ENCODE measurements around the gene STAC. TPM values are rescaled to one million over a fixed set of nuclear protein-coding genes. Genes with fewer than 3 reads are reported as not detected.
"Not testable (repeated sequence)": the region's sequence is repeated elsewhere in the genome, so short reads cannot be mapped to it uniquely, and the experiment has no call there.

STAC gene
- total RNA-seq, 2 experiments from 2014 or later: 0.26 to 0.27 TPM

GRCh38 chr3:36453896-36454295 lies 73.6 kb downstream of the STAC start:
- H3K9me3 Mint-ChIP-seq (ENCODE audit: low read depth); H3K27ac Mint-ChIP-seq; intact Hi-C loops (cut with DNase I, micrococcal nuclease); H3K36me3 Mint-ChIP-seq (ENCODE audit: low read depth); POLR2A ChIA-PET; ATAC-seq; H3K27me3 Mint-ChIP-seq; CTCF ChIA-PET; H3K4me1 Mint-ChIP-seq: not testable (repeated sequence)
- DNase-seq: peak; percentile 17
- peak overlapping the region; percentile 43 for H3K4me3 Mint-ChIP-seq

GRCh38 chr3:36455406-36455805 lies 75.1 kb downstream of the STAC start:
- H3K27ac Mint-ChIP-seq: no peak overlapping the region
- H3K27me3 Mint-ChIP-seq: no peaks in the 10 kb centered on the region
- no peaks in the 10 kb centered on the region for H3K9me3 Mint-ChIP-seq (ENCODE audit: low read depth)
- no peak overlapping the region for H3K4me3 Mint-ChIP-seq
- ATAC-seq (no peak), DNase-seq (no peak)
- no peaks in the 10 kb centered on the region for H3K4me1 Mint-ChIP-seq
- no peaks in the 10 kb centered on the region for H3K36me3 Mint-ChIP-seq (ENCODE audit: low read depth)
- intact Hi-C loops (cut with DNase I, micrococcal nuclease): no loop called here
- POLR2A ChIA-PET: no interaction called here
- CTCF ChIA-PET: no interaction called here

DNA sequence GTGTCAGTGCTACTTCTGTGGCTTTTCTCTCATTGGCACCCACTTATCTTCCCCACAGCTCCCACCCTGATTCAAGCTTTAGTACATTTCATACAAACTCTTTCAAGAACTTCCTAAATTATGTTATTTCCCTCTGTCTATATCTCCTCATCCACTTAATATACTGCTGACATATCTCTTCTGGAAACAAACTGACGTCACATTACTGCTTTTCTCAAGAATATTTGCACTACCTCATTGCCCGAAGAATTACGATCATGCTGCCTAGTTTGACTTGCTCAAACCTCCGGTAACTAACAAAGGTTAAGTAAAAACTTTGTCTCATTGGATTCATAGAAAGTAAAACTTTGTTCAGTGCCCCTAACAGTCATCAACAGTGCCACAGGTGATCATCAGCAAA lies 76.5 kb downstream of the STAC start:
- Mint-ChIP-seq H3K27me3 (no peaks in the 10 kb centered on the region), H3K9me3 (ENCODE audit: low read depth) (no peaks in the 10 kb centered on the region), H3K36me3 (ENCODE audit: low read depth) (no peaks in the 10 kb centered on the region), H3K4me1 (no peaks in the 10 kb centered on the region), H3K4me3 (no peak overlapping the region), H3K27ac (no peak overlapping the region)
- ATAC-seq: no peak
- ChIA-PET CTCF (no interaction called here), POLR2A (no interaction called here)
- DNase-seq: no peak
- intact Hi-C loops (cut with DNase I, micrococcal nuclease): no loop called here

GRCh38 chr3:36457667-36458066 lies 77.4 kb downstream of the STAC start:
- Mint-ChIP-seq H3K4me1 (no peaks in the 10 kb centered on the region), H3K9me3 (ENCODE audit: low read depth) (no peaks in the 10 kb centered on the region), H3K36me3 (ENCODE audit: low read depth) (no peaks in the 10 kb centered on the region), H3K4me3 (no peak overlapping the region), H3K27ac (no peak overlapping the region), H3K27me3 (no peaks in the 10 kb centered on the region)
- DNase-seq: no peak
- no peak for ATAC-seq
- POLR2A ChIA-PET: no interaction called here
- CTCF ChIA-PET: no interaction called here
- intact Hi-C loops (cut with DNase I, micrococcal nuclease): no loop called here

- Mint-ChIP-seq H3K9me3 (ENCODE audit: low read depth) (no peaks in the 10 kb centered on the region), H3K27ac (no peak overlapping the region), H3K4me3 (no peak overlapping the region), H3K36me3 (ENCODE audit: low read depth) (no peaks in the 10 kb centered on the region), H3K4me1 (no peaks in the 10 kb centered on the region), H3K27me3 (no peaks in the 10 kb centered on the region)
- ChIA-PET CTCF (no interaction called here), POLR2A (no interaction called here)
- intact Hi-C loops (cut with DNase I, micrococcal nuclease): no loop called here
- ATAC-seq: no peak
- no peak for DNase-seq
These were observed 78.9 kb downstream of the STAC start for GRCh38 chr3:36459177-36459576.

DNA sequence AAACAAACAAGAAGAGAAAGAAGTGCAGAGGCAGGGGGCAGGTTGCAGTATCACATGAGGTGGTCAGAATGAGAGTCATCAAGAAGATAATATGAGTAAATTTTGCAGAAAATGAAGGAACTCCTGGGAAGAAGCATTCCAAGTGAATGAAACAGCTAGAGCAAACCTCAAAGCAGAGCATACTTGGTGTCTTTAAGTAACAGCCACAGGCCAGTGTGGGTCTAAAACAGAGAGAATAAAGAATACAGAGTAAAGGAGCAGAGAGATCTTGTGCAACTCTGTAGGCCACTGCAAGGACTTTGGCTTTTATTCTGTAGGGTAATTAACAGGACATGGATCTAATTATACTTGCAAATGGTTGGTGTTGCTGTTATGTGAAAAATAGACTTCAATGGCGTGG lies 81.3 kb downstream of the STAC start:
- no peaks in the 10 kb centered on the region for H3K36me3 Mint-ChIP-seq (ENCODE audit: low read depth)
- H3K9me3 Mint-ChIP-seq (ENCODE audit: low read depth): peaks cover 6% of the 10 kb centered on the region
- no peak overlapping the region for H3K27ac Mint-ChIP-seq
- ATAC-seq (no peak), DNase-seq (no peak)
- no peak overlapping the region for H3K4me3 Mint-ChIP-seq
- intact Hi-C loops (cut with DNase I, micrococcal nuclease): no loop called here
- ChIA-PET POLR2A (no interaction called here), CTCF (no interaction called here)
- H3K4me1 Mint-ChIP-seq: no peaks in the 10 kb centered on the region
- H3K27me3 Mint-ChIP-seq: no peaks in the 10 kb centered on the region

- DNase-seq; POLR2A ChIA-PET; ATAC-seq; CTCF ChIA-PET; H3K9me3 Mint-ChIP-seq (ENCODE audit: low read depth); H3K36me3 Mint-ChIP-seq (ENCODE audit: low read depth); H3K27ac Mint-ChIP-seq; intact Hi-C loops (cut with DNase I, micrococcal nuclease); H3K4me1 Mint-ChIP-seq; H3K4me3 Mint-ChIP-seq; H3K27me3 Mint-ChIP-seq: not testable (repeated sequence)
These were observed 91.7 kb downstream of the STAC start for GRCh38 chr3:36472045-36472444.

DNA sequence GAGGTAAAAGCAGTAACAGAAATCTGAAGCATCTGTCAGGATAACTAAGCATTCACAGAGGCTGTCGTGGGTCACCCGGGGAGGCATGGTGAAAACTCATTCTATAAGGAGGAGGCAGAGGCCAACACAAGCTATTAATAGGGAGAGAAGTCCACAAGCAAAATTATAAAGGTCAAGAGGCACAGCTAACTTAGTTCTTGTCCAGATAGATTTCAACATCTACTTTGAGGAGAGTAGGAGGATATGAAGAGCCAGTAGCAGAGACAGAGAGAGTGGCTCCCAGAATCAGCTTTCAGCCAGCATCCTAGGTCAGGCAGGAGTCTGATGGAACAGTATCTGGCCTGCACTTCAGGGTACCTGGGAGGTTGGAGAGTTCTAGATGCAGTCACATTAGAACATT lies 95.3 kb downstream of the STAC start:
- no peak for DNase-seq
- H3K9me3 Mint-ChIP-seq (ENCODE audit: low read depth): peaks cover 3% of the 10 kb centered on the region
- no peak for ATAC-seq
- no peak overlapping the region for H3K4me3 Mint-ChIP-seq
- POLR2A ChIA-PET: no interaction called here
- no peaks in the 10 kb centered on the region for H3K4me1 Mint-ChIP-seq
- CTCF ChIA-PET: no interaction called here
- H3K36me3 Mint-ChIP-seq (ENCODE audit: low read depth): no peaks in the 10 kb centered on the region
- intact Hi-C loops (cut with DNase I, micrococcal nuclease): no loop called here
- no peak overlapping the region for H3K27ac Mint-ChIP-seq
- H3K27me3 Mint-ChIP-seq: peaks cover under 1% of the 10 kb centered on the region

DNA sequence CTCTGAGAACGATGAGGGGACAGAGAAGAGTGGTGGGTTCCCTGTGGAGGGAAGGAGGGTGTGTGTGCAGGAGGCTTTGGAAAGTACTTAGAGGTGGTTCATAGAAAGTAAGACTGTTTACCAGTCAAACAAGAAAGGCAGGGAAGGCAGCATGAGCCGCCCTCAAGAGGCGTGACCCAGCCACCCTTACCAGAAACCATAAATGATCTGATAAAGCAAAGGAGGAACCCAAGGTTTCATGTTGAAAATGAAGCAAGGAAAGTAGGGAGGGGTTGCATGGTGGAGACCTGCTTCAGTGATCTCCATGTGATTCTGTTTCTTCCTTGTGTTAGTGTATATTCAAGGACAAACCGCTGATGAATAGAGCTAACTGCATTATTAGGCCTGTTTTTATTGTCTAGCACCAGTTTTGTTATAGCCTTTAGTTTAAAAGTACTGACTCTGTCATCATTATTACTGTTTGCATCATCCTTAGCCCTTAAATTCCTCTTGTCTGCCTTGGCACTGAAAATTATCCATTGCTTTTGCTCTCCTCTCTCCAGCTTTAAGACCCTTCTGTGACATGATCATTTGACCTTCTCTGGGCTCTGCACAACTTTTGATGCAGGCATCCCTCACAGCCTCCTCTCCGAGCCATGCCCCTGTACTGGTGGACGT lies 96.1 kb downstream of the STAC start:
- Mint-ChIP-seq H3K36me3 (ENCODE audit: low read depth) (no peaks in the 10 kb centered on the region), H3K4me1 (no peaks in the 10 kb centered on the region), H3K27ac (no peak overlapping the region), H3K9me3 (ENCODE audit: low read depth) (peaks cover 3% of the 10 kb centered on the region), H3K4me3 (no peak overlapping the region), H3K27me3 (no peaks in the 10 kb centered on the region)
- ChIA-PET CTCF (no interaction called here), POLR2A (no interaction called here)
- ATAC-seq (no peak), DNase-seq (no peak)
- intact Hi-C loops (cut with DNase I, micrococcal nuclease): no loop called here

- Mint-ChIP-seq H3K9me3 (ENCODE audit: low read depth) (peaks cover 3% of the 10 kb centered on the region), H3K27me3 (no peaks in the 10 kb centered on the region), H3K27ac (no peak overlapping the region), H3K36me3 (ENCODE audit: low read depth) (no peaks in the 10 kb centered on the region), H3K4me3 (no peak overlapping the region), H3K4me1 (no peaks in the 10 kb centered on the region)
- ATAC-seq: no peak
- ChIA-PET CTCF (no interaction called here), POLR2A (no interaction called here)
- no peak for DNase-seq
- intact Hi-C loops (cut with DNase I, micrococcal nuclease): no loop called here
These were observed 97.4 kb downstream of the STAC start for GRCh38 chr3:36477655-36478054.

- Mint-ChIP-seq H3K9me3 (ENCODE audit: low read depth) (peaks cover 3% of the 10 kb centered on the region), H3K4me3 (no peak overlapping the region), H3K27ac (no peak overlapping the region), H3K36me3 (ENCODE audit: low read depth) (no peaks in the 10 kb centered on the region), H3K4me1 (no peaks in the 10 kb centered on the region), H3K27me3 (no peaks in the 10 kb centered on the region)
- CTCF ChIA-PET: no interaction called here
- DNase-seq (no peak), ATAC-seq (no peak)
- intact Hi-C loops (cut with DNase I, micrococcal nuclease): no loop called here
- POLR2A ChIA-PET: no interaction called here
These were observed 100.8 kb downstream of the STAC start for GRCh38 chr3:36480911-36481648.

- Mint-ChIP-seq H3K9me3 (ENCODE audit: low read depth) (peaks cover 3% of the 10 kb centered on the region), H3K4me3 (no peak overlapping the region), H3K36me3 (ENCODE audit: low read depth) (no peaks in the 10 kb centered on the region), H3K27ac (no peak overlapping the region), H3K4me1 (no peaks in the 10 kb centered on the region), H3K27me3 (no peaks in the 10 kb centered on the region)
- intact Hi-C loops (cut with DNase I, micrococcal nuclease): no loop called here
- ATAC-seq: no peak
- ChIA-PET CTCF (no interaction called here), POLR2A (no interaction called here)
- no peak for DNase-seq
These were observed 102.0 kb downstream of the STAC start for GRCh38 chr3:36482256-36482655.
